ENCODE measurements around the gene CWF19L1.
A peak's percentile ranks its signal among the peaks of the same experiment; 100 is the strongest.

The CWF19L1 gene

DNA sequence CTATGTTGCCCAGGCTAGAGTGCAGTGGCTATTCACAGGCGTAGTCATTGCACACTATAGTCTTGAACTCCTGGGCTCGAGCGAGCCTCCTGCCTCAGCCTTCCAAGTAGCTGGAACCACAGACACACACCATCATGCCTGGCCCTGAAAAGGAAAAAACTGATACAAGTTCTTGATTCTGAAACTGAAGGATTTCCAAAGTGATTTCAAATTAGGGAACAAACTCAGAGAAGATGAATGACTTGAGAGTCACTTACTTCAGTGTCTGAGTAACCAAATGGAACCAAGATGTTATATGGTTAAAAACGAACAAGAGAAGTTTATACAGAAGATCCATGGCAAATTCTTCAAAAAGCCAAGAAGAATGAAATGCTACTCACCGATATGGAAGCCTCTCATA lies 14.4 kb downstream of the CWF19L1 start:
- Histone ChIP-seq H3K27me3 (ENCODE audit: control insufficient read depth in 1 of 2, insufficient read depth in 2 of 2, low read length in 2 of 2) (no peaks in the 10 kb centered on the region), H3K4me1 (ENCODE audit: control insufficient read depth, insufficient read depth, low read length) (no peaks in the 10 kb centered on the region), H3K9ac (ENCODE audit: low read length in 2 of 2) (no peak overlapping the region), H3K4me3 (ENCODE audit: low read length in 2 of 2) (no peak overlapping the region), H3K27ac (ENCODE audit: low read length) (no peak overlapping the region), H3K9me3 (ENCODE audit: control insufficient read depth in 2 of 2, low read length in 2 of 2) (no peaks in the 10 kb centered on the region), H3K36me3 (ENCODE audit: control insufficient read depth in 2 of 2, insufficient read depth in 2 of 2, low read length in 2 of 2) (peaks cover 50 to 53% of the 10 kb centered on the region in 2 donors)

GRCh38 chr10:100248820-100249219 lies 18.6 kb downstream of the CWF19L1 start:
- H3K4me1 ChIP-seq (ENCODE audit: control insufficient read depth, insufficient read depth, low read length) = no peaks in the 10 kb centered on the region
- H3K27ac ChIP-seq (ENCODE audit: low read length) = no peak overlapping the region
- H3K4me3 ChIP-seq (ENCODE audit: low read length in 2 of 2) = no peak overlapping the region
- H3K36me3 ChIP-seq (ENCODE audit: control insufficient read depth in 2 of 2, insufficient read depth in 2 of 2, low read length in 2 of 2) = peaks cover 45 to 47% of the 10 kb centered on the region in 2 donors
- no peaks in the 10 kb centered on the region for H3K27me3 ChIP-seq (ENCODE audit: control insufficient read depth in 1 of 2, insufficient read depth in 2 of 2, low read length in 2 of 2)
- no peak overlapping the region for H3K9ac ChIP-seq (ENCODE audit: low read length in 2 of 2)
- H3K9me3 ChIP-seq (ENCODE audit: control insufficient read depth in 2 of 2, low read length in 2 of 2) = no peaks in the 10 kb centered on the region

DNA sequence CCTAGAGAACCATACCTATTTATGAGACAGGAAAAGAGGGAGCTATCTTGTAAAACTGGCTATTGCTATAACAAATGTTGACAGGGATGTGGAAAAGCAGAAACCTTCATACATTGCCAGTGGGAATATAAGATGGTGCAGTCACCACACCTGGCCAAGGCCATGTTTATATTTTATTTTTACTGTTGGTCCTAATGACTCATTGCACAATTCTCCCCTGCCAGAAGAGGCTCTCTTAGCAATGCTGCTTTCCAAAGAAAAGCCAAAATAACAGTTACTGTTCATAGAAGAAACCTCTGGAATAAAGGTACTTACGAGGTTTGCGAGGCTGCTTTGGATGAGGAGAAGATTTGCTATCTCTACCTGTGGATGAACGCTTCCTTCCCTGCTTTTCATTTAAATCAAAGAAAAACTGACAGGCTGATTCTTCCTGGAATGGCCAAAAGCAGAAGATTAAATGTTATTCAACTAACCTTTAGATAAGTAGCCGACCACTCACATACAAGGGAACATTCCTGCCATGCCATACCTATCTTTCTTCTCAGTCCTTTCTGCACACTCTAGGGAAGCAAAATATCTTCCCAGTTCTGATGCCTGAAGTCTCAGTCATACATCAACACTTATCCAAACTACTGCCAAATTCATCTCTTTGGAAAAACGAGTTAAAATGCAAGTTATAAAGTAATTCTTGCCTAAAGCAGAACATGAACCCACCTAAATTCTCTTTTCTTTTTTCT lies 21.8 kb downstream of the CWF19L1 start:
- Histone ChIP-seq H3K9me3 (ENCODE audit: control insufficient read depth in 2 of 2, low read length in 2 of 2) (no peaks in the 10 kb centered on the region), H3K27me3 (ENCODE audit: control insufficient read depth in 1 of 2, insufficient read depth in 2 of 2, low read length in 2 of 2) (no peaks in the 10 kb centered on the region), H3K4me1 (ENCODE audit: control insufficient read depth, insufficient read depth, low read length) (no peaks in the 10 kb centered on the region), H3K36me3 (ENCODE audit: control insufficient read depth in 2 of 2, insufficient read depth in 2 of 2, low read length in 2 of 2) (peaks cover 38 to 40% of the 10 kb centered on the region in 2 donors), H3K9ac (ENCODE audit: low read length in 2 of 2) (no peak overlapping the region), H3K27ac (ENCODE audit: low read length) (no peak overlapping the region), H3K4me3 (ENCODE audit: low read length in 2 of 2) (no peak overlapping the region)

GRCh38 chr10:100239851-100240250 lies 27.6 kb downstream of the CWF19L1 start:
- H3K36me3 ChIP-seq (ENCODE audit: control insufficient read depth in 2 of 2, insufficient read depth in 2 of 2, low read length in 2 of 2) = peaks cover 14 to 39% of the 10 kb centered on the region in 2 donors
- H3K27me3 ChIP-seq (ENCODE audit: control insufficient read depth in 1 of 2, insufficient read depth in 2 of 2, low read length in 2 of 2) = no peaks in the 10 kb centered on the region
- H3K27ac ChIP-seq (ENCODE audit: low read length) = no peak overlapping the region
- no peak overlapping the region for H3K4me3 ChIP-seq (ENCODE audit: low read length in 2 of 2)
- H3K4me1 ChIP-seq (ENCODE audit: control insufficient read depth, insufficient read depth, low read length) = no peaks in the 10 kb centered on the region
- no peak overlapping the region for H3K9ac ChIP-seq (ENCODE audit: low read length in 2 of 2)
- no peaks in the 10 kb centered on the region for H3K9me3 ChIP-seq (ENCODE audit: control insufficient read depth in 2 of 2, low read length in 2 of 2)

DNA sequence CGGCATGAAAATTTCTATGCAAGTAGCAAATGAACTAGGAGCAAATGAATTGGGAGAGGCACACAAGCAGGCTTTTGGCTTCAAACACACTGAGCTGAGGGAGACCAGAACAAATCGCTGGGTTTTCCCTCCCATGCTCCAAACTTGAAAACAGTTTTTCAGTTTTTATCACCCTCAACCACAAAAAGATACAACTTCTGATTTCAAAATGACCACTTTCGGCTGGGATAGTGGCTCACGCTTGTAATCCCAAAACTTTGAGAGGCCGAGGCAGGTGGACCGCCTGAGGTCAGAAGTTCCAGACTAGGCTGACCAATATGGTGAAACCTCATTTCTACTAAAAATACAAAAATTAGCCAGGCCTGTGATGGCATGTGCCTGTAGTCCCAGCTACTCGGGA lies 29.0 kb downstream of the CWF19L1 start:
- Histone ChIP-seq H3K4me1 (ENCODE audit: control insufficient read depth, insufficient read depth, low read length) (no peaks in the 10 kb centered on the region), H3K27me3 (ENCODE audit: control insufficient read depth in 1 of 2, insufficient read depth in 2 of 2, low read length in 2 of 2) (no peaks in the 10 kb centered on the region), H3K27ac (ENCODE audit: low read length) (no peak overlapping the region), H3K9ac (ENCODE audit: low read length in 2 of 2) (no peak overlapping the region), H3K9me3 (ENCODE audit: control insufficient read depth in 2 of 2, low read length in 2 of 2) (no peaks in the 10 kb centered on the region), H3K36me3 (ENCODE audit: control insufficient read depth in 2 of 2, insufficient read depth in 2 of 2, low read length in 2 of 2) (peaks cover 23 to 40% of the 10 kb centered on the region in 2 donors), H3K4me3 (ENCODE audit: low read length in 2 of 2) (no peak overlapping the region)

- Histone ChIP-seq H3K4me3 (ENCODE audit: low read length in 2 of 2) (no peak overlapping the region), H3K27me3 (ENCODE audit: control insufficient read depth in 1 of 2, insufficient read depth in 2 of 2, low read length in 2 of 2) (no peaks in the 10 kb centered on the region), H3K36me3 (ENCODE audit: control insufficient read depth in 2 of 2, insufficient read depth in 2 of 2, low read length in 2 of 2) (peaks cover 24 to 35% of the 10 kb centered on the region in 2 donors), H3K9ac (ENCODE audit: low read length in 2 of 2) (no peak overlapping the region), H3K27ac (ENCODE audit: low read length) (no peak overlapping the region), H3K4me1 (ENCODE audit: control insufficient read depth, insufficient read depth, low read length) (peaks cover 12% of the 10 kb centered on the region), H3K9me3 (ENCODE audit: control insufficient read depth in 2 of 2, low read length in 2 of 2) (no peaks in the 10 kb centered on the region)
Measured at GRCh38 chr10:100232101-100232500, 35.3 kb downstream of the CWF19L1 start.

DNA sequence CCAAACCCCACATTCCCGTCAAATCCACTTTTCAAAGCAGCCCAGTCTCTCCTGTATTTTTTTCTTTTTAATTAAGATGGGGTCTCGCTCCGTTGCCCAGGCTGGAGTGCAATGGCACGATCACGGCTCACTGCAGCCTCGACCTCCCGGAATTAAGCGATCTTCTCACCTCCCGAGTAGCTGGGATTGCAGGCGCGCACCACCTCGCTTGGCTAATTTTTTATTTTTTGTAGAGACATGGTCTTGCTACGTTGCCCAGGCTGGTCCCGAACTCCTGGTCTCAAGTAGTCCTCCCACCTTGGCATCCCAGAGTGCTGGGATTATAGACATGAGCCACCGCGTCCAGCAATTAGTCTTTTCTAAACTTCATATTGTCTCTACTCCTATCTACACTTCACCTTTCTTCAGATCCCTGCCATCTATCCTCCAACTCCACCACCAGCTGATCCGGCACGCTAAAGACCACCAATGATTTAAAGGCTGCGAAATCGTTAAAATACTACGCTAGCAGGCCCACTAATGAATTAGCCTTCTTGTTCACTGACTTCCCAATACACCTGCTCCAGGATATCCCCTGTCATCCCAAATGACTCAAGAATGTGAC lies 37.5 kb downstream of the CWF19L1 start:
- peak overlapping the region; percentile 88 to 99 for H3K9ac ChIP-seq (ENCODE audit: low read length in 2 of 2)
- no peaks in the 10 kb centered on the region for H3K9me3 ChIP-seq (ENCODE audit: control insufficient read depth in 2 of 2, low read length in 2 of 2)
- no peaks in the 10 kb centered on the region for H3K27me3 ChIP-seq (ENCODE audit: control insufficient read depth in 1 of 2, insufficient read depth in 2 of 2, low read length in 2 of 2)
- H3K36me3 ChIP-seq (ENCODE audit: control insufficient read depth in 2 of 2, insufficient read depth in 2 of 2, low read length in 2 of 2) = peaks cover 16 to 20% of the 10 kb centered on the region in 2 donors
- H3K27ac ChIP-seq (ENCODE audit: low read length) = peak overlapping the region; percentile 86
- peaks cover 12% of the 10 kb centered on the region for H3K4me1 ChIP-seq (ENCODE audit: control insufficient read depth, insufficient read depth, low read length)
- H3K4me3 ChIP-seq (ENCODE audit: low read length in 2 of 2) = peak overlapping the region; percentile 96 to 99

DNA sequence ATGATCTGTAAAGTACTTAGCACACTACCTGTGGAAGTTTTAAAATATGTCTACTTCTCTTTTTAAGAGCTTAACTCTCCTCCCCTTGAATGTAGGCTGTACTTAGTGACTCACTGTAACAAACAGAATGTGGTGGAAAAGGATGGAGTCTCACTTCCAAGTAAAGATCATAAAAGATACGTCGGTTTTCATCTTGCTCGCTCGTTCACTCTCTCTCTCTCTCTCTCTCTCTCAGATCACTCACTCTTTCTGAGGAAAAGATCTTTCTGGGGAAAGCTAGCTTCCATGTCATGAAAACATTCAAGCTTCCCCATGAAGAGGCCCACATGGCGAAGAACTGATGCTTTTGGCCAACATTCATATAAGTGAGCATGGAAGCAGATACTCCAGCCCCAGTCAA lies 43.6 kb downstream of the CWF19L1 start:
- no peak overlapping the region for H3K9ac ChIP-seq (ENCODE audit: low read length in 2 of 2)
- no peak overlapping the region for H3K4me3 ChIP-seq (ENCODE audit: low read length in 2 of 2)
- H3K9me3 ChIP-seq (ENCODE audit: control insufficient read depth in 2 of 2, low read length in 2 of 2) = no peaks in the 10 kb centered on the region
- H3K36me3 ChIP-seq (ENCODE audit: control insufficient read depth in 2 of 2, insufficient read depth in 2 of 2, low read length in 2 of 2) = peaks cover 9 to 26% of the 10 kb centered on the region in 2 donors
- peaks cover 4% of the 10 kb centered on the region for H3K4me1 ChIP-seq (ENCODE audit: control insufficient read depth, insufficient read depth, low read length)
- no peak overlapping the region for H3K27ac ChIP-seq (ENCODE audit: low read length)
- no peaks in the 10 kb centered on the region for H3K27me3 ChIP-seq (ENCODE audit: control insufficient read depth in 1 of 2, insufficient read depth in 2 of 2, low read length in 2 of 2)

- Histone ChIP-seq H3K4me3 (ENCODE audit: low read length in 2 of 2) (no peak overlapping the region), H3K27ac (ENCODE audit: low read length) (no peak overlapping the region), H3K36me3 (ENCODE audit: control insufficient read depth in 2 of 2, insufficient read depth in 2 of 2, low read length in 2 of 2) (peaks cover 16 to 33% of the 10 kb centered on the region in 2 donors), H3K4me1 (ENCODE audit: control insufficient read depth, insufficient read depth, low read length) (no peaks in the 10 kb centered on the region), H3K27me3 (ENCODE audit: control insufficient read depth in 1 of 2, insufficient read depth in 2 of 2, low read length in 2 of 2) (no peaks in the 10 kb centered on the region), H3K9ac (ENCODE audit: low read length in 2 of 2) (no peak overlapping the region), H3K9me3 (ENCODE audit: control insufficient read depth in 2 of 2, low read length in 2 of 2) (no peaks in the 10 kb centered on the region)
Measured at GRCh38 chr10:100222529-100222928, 44.9 kb downstream of the CWF19L1 start.

DNA sequence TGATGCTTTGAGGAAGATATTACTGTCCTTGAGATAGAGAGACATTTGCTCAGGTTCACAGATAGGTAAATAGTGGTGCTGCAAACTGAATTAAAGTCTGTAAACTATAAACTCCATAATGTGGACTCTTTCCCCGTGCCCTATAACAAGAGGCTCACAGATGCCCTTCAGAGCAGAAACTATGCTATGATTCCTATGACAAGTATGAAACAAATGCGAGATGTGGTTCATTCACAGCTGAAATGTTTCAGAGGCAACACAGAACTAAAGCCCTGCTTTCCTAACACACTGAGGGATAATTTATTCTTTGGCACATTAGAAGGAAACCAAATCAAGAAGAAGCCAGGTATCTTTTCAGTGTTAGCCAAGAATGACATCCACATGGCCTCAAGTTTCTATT lies 51.4 kb downstream of the CWF19L1 start:
- Histone ChIP-seq H3K4me3 (ENCODE audit: low read length in 2 of 2) (no peak overlapping the region), H3K9ac (ENCODE audit: low read length in 2 of 2) (no peak overlapping the region), H3K36me3 (ENCODE audit: control insufficient read depth in 2 of 2, insufficient read depth in 2 of 2, low read length in 2 of 2) (peaks cover 23 to 43% of the 10 kb centered on the region in 2 donors), H3K27me3 (ENCODE audit: control insufficient read depth in 1 of 2, insufficient read depth in 2 of 2, low read length in 2 of 2) (no peaks in the 10 kb centered on the region), H3K9me3 (ENCODE audit: control insufficient read depth in 2 of 2, low read length in 2 of 2) (no peaks in the 10 kb centered on the region), H3K4me1 (ENCODE audit: control insufficient read depth, insufficient read depth, low read length) (no peaks in the 10 kb centered on the region), H3K27ac (ENCODE audit: low read length) (no peak overlapping the region)

DNA sequence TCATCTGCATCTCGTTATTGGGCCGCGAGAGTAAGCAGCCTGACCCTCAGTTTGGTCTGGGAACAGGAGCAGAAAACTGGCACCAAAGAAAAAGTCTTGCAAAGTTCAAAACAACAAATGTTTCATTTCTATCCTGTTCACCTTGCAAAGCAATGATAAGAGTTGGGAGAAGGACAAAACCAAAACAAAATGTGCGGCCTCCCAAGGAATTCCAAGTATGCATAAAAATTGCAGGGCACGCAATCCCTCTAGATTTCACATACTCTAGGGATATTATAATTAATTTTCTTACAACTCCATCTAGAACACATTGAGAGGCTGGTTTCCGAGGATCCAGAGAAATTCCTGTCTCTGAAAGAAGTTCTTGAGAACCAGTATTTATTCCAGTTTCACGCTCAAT lies 58.1 kb downstream of the CWF19L1 start:
- Histone ChIP-seq H3K9me3 (ENCODE audit: control insufficient read depth in 2 of 2, low read length in 2 of 2) (no peaks in the 10 kb centered on the region), H3K27ac (ENCODE audit: low read length) (no peak overlapping the region), H3K4me1 (ENCODE audit: control insufficient read depth, insufficient read depth, low read length) (no peaks in the 10 kb centered on the region), H3K27me3 (ENCODE audit: control insufficient read depth in 1 of 2, insufficient read depth in 2 of 2, low read length in 2 of 2) (no peaks in the 10 kb centered on the region), H3K36me3 (ENCODE audit: control insufficient read depth in 2 of 2, insufficient read depth in 2 of 2, low read length in 2 of 2) (peaks cover 24 to 40% of the 10 kb centered on the region in 2 donors), H3K9ac (ENCODE audit: low read length in 2 of 2) (no peak overlapping the region), H3K4me3 (ENCODE audit: low read length in 2 of 2) (no peak overlapping the region)

Data from stomach smooth muscle (tissue), 2 donors.